ENCODE measurements around the gene UAP1L1. TPM values are rescaled to one million over a fixed set of nuclear protein-coding genes. Genes with fewer than 3 reads are reported as not detected.

Gene UAP1L1
- total RNA-seq, 4 donors from 2014 or later: 0.51 to 13.8 (median 5.3) TPM

DNA sequence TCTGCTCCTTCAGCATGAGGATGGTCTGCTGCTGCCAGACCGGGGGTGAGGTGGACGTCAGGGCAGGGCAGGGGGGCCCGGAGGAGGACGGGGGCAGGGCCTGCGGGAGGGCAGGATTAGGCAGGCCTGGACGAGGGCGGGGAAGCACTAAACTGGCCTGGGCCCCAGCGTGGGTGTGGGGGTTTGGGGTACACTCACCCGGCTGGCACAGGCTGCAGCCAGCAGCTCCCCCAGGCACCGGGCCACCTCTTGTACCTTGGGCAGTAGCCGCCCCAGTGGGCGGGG is 12.5 kb upstream of the UAP1L1 start:
- H3K4me3 ChIP-seq: no peak overlapping the region

DNA sequence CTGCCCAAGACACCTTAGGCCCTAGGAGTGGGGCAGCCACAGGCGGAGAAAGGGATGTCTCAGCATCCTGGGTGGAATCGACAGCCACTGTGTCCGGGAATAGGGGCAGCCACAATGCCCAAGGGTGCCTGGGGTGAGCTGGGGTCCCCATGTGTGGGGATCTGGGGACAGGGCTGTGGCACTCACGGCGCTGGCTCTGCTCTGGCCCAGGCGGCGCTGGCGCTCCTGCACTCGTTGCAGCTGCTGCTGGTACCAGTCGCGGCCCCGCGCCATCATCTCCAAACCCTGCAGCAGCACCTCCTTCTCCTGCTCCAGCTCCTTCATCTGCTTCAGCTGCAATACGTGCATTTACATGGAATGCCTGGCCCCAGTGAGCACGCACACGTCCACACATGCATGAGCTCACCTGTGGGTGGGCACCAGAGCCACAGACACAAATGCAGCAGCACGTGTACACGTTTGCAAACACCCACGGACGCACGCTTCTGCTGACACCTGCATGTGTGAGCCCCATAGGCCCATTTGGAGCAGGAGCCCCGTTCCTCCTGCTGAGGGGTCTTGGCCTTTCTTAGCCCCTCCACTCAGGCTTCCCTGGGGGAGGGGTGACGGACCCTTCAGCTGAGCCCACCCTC is 11.9 kb upstream of the UAP1L1 start:
- no peak for DNase-seq
- H3K4me3 ChIP-seq: no peak overlapping the region
- peaks cover 0 to 8% of the 10 kb centered on the region in 2 donors for H3K4me1 ChIP-seq
- TF ChIP-seq POLR2A (IDR thresholded peaks at IDR 0.05): no peak
- TF ChIP-seq, protein P1, sequence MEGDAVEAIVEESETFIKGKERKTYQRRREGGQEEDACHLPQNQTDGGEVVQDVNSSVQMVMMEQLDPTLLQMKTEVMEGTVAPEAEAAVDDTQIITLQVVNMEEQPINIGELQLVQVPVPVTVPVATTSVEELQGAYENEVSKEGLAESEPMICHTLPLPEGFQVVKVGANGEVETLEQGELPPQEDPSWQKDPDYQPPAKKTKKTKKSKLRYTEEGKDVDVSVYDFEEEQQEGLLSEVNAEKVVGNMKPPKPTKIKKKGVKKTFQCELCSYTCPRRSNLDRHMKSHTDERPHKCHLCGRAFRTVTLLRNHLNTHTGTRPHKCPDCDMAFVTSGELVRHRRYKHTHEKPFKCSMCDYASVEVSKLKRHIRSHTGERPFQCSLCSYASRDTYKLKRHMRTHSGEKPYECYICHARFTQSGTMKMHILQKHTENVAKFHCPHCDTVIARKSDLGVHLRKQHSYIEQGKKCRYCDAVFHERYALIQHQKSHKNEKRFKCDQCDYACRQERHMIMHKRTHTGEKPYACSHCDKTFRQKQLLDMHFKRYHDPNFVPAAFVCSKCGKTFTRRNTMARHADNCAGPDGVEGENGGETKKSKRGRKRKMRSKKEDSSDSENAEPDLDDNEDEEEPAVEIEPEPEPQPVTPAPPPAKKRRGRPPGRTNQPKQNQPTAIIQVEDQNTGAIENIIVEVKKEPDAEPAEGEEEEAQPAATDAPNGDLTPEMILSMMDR (IDR thresholded peaks at IDR 0.05): no peak
- no peaks in the 10 kb centered on the region for H3K36me3 ChIP-seq
- H3K27ac ChIP-seq: no peak overlapping the region
- H3K9me3 ChIP-seq: no peaks in the 10 kb centered on the region
- H3K27me3 ChIP-seq: peaks cover 0 to 10% of the 10 kb centered on the region in 2 donors
- intact Hi-C loops (cut with DNase I; ENCODE audit: low total_unique reads): no loop called here

More for the DNA sequence above, 12.5 kb upstream of the UAP1L1 start:
- no peak overlapping the region for H3K27ac ChIP-seq
- no peak for DNase-seq
- H3K4me1 ChIP-seq: peaks cover 0 to 2% of the 10 kb centered on the region in 2 donors
- peaks cover 0 to 10% of the 10 kb centered on the region in 2 donors for H3K27me3 ChIP-seq
- TF ChIP-seq POLR2A (IDR thresholded peaks at IDR 0.05): no peak
- TF ChIP-seq, protein P1 (IDR thresholded peaks at IDR 0.05): no peak
- intact Hi-C loops (cut with DNase I; ENCODE audit: low total_unique reads): no loop called here
- H3K9me3 ChIP-seq: no peaks in the 10 kb centered on the region
- H3K36me3 ChIP-seq: no peaks in the 10 kb centered on the region

DNA sequence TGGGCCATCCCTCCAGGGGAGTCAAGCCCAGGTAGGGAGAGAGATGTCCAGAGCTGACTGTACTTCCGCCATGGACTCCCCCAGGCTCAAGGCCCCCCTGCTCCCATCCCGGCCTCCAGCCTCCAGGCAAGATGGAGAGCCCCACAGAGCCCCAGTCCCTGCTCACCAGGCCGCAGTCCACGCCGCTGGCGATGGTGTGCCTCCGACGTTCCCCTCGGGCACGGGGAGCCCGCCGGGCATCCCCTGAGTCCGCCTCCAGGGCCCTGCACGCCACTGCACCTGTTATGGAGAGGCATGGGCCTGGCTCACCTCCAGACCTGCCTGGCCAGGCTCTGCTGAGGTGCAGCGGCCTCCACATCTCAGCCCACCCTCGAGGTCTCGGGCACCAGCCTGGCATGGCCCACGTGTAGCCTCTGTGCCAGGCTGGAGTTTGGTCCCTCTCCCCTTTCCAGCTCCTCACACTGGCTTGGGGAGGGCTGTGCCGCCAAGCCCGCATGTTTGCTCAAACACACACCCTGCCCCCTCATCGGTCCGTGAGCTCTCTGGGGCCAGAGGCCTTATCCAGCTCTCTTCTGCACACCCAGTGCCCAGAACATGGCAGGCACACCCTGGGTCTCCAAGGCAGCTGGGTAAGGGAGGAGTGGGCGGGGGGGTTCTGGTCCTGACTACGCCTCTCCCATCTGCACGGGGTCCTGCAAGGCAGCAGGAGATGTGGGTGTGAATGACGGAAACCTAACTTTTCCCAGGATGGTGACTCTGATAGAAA is 11.0 kb upstream of the UAP1L1 start:
- DNase-seq: no peak
- no peak for TF ChIP-seq POLR2A (IDR thresholded peaks at IDR 0.05)
- TF ChIP-seq, protein P1 (IDR thresholded peaks at IDR 0.05): no peak
- intact Hi-C loops (cut with DNase I; ENCODE audit: low total_unique reads): no loop called here

DNA sequence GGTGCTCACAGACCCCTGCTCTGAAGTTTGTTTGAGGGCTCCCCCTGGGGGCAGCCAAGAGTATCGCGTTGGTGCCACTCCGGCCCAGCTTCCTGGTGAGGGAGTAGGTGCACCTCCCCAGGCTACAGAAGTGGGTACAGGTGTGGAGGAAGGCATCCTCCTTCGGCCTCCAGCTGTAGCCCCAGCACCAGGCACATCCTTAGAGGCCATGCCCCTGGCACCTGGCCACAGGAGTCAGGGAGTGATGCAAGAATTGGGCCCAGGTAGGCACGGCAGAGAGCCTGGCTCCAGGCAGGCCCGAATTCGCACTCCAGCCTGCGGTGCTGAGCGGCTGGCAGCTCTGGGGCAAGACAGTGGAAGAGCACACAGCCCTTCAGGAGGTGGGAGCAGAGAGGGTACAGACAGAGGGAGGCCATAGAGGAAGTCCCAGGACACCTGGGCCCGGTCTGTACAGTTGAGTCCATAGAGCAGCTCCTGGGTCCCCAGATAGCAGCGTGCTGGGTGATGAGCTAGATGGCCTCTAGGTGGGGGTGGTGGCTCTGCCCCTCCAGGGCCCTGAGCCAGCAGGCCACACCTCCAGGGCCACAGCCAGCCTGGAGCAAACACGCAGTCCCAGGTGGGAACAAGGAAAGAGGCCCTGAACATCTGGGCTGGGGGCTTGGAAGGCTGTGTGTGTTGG is 9.3 kb upstream of the UAP1L1 start:
- Histone ChIP-seq H3K4me1 (peaks cover 0 to 15% of the 10 kb centered on the region in 2 donors), H3K4me3 (no peak overlapping the region), H3K27ac (no peak overlapping the region), H3K36me3 (no peaks in the 10 kb centered on the region), H3K9me3 (no peaks in the 10 kb centered on the region), H3K27me3 (peaks cover 0 to 10% of the 10 kb centered on the region in 2 donors)
- TF ChIP-seq POLR2A (IDR thresholded peaks at IDR 0.05): no peak
- TF ChIP-seq, protein P1 (IDR thresholded peaks at IDR 0.05): peak; percentile 70 to 85 (median 76)
- peak; percentile 65 to 78 for DNase-seq
- intact Hi-C loops (cut with DNase I; ENCODE audit: low total_unique reads): no loop called here

More for the DNA sequence above, 11.0 kb upstream of the UAP1L1 start:
- H3K27me3 ChIP-seq: peaks cover 0 to 10% of the 10 kb centered on the region in 2 donors
- H3K27ac ChIP-seq: no peak overlapping the region
- no peak overlapping the region for H3K4me3 ChIP-seq
- H3K4me1 ChIP-seq: peaks cover 0 to 15% of the 10 kb centered on the region in 2 donors
- no peaks in the 10 kb centered on the region for H3K9me3 ChIP-seq
- no peaks in the 10 kb centered on the region for H3K36me3 ChIP-seq
